Urinary bladder (tissue), 4 donors: ENCODE measurements around the gene HACD3. TPM values are rescaled to one million over a fixed set of nuclear protein-coding genes. Genes with fewer than 3 reads are reported as not detected.
"Not testable (repeated sequence)": the region's sequence is repeated elsewhere in the genome, so short reads cannot be mapped to it uniquely, and the experiment has no call there.

Experiments
- DNase-seq: peaks from one replicate; pipeline ENCODE4 v3.0.0-alpha.2; 2015; ENCODE audit errors: extremely low spot score
- H3K27ac ChIP-seq: one replicate; pipeline ENCODE4 v1.5.1; 2013; ENCODE audit warnings: low read depth, mild to moderate bottlenecking, moderate library complexity
- H3K36me3 ChIP-seq: one replicate; pipeline ENCODE4 v1.6.1; 2013; ENCODE audit warnings: mild to moderate bottlenecking, moderate library complexity; ENCODE audit not compliant: insufficient read depth
- H3K4me1 ChIP-seq: one replicate; pipeline ENCODE4 v1.6.1; 2013; ENCODE audit warnings: mild to moderate bottlenecking, moderate library complexity; ENCODE audit not compliant: insufficient read depth
- H3K4me3 ChIP-seq: one replicate; pipeline ENCODE4 v1.5.1; 2013; ENCODE audit warnings: low read depth, low read length
- WGBS: extraction: QIAGEN DNeasy Blood & Tissue Kit; methylation state at CpG from one replicate; pipeline ENCODE4 v1.1.7; 2013; 5-methylcytosine and 5-hydroxymethylcytosine counted together
- polyA plus RNA-seq: library from polyadenylated mRNA; stranded (reverse); fragments of 200-250 nt; gene quantifications from one replicate; pipeline ENCODE4 v1.2.3, GENCODE V29; 2013
- total RNA-seq: library from RNA; depleted of rRNA; stranded (reverse); fragments of >200 nt; gene quantifications from one replicate; pipeline ENCODE4 v1.2.3, GENCODE V29; 2014
- donor health status: healthy with polysubstance abuse.
- donor health status: healthy.

Gene HACD3
- total and polyA plus RNA-seq, 2 donors: 37.4 to 141 TPM

- Histone ChIP-seq H3K27ac (no peak overlapping the region), H3K4me1 (peaks cover 3% of the 10 kb centered on the region), H3K4me3 (peak overlapping the region; percentile 90), H3K36me3 (no peaks in the 10 kb centered on the region)
- 31% methylated on average over 13 of the region's 13 CpGs for WGBS
- no peak for DNase-seq
Observed at GRCh38 chr15:65529762-65530317, 423 bp upstream of the HACD3 start.

DNA sequence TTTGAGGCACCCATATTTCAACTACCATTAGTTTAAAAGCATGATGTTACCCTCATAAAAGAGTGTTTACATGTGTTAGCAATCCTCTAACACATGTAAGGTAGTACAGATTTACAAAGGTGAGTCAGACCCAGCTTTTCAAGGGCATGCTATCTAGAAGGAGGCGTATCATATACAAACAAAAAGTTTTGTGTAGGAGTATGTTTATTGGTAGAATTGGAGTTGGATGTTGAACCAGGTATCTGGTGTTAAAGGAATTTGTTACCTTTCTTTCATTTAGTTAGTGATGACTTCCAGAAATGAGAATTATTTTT is 2.4 kb downstream of the HACD3 start:
- Histone ChIP-seq H3K36me3 (no peaks in the 10 kb centered on the region), H3K27ac (no peak overlapping the region), H3K4me1 (peaks cover 3% of the 10 kb centered on the region), H3K4me3 (no peak overlapping the region)
- WGBS: 26% methylated on average over 1 of the region's 1 CpG
- no peak for DNase-seq

GRCh38 chr15:65533057-65533756 is 2.9 kb downstream of the HACD3 start:
- no peak overlapping the region for H3K4me3 ChIP-seq
- peak overlapping the region; percentile 67 for H3K27ac ChIP-seq
- peaks cover 3% of the 10 kb centered on the region for H3K4me1 ChIP-seq
- H3K36me3 ChIP-seq: no peaks in the 10 kb centered on the region
- no peak for DNase-seq
- 48% methylated on average over 5 of the region's 5 CpGs for WGBS

DNA sequence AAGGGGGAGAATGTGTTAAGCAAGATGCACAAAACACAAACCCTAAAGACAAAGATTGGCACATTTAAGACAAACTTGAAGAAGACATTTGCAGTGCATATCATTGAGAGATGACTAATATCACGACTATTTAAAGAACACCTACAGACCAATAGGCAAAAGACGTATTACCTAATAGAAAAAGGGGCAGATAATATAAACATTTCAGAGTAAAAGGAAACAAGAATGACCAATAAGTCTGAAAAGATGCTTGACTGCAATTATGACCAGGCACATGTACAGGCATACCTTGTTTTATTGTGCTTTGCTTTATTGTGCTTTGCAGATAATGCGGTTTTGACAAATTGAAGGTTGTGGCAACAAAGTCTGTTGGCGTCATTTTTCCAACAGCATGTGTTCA is 4.9 kb downstream of the HACD3 start:
- Histone ChIP-seq H3K4me3 (no peak overlapping the region), H3K27ac (no peak overlapping the region), H3K4me1 (peaks cover 3% of the 10 kb centered on the region), H3K36me3 (no peaks in the 10 kb centered on the region)
- no peak for DNase-seq
- WGBS: 89% methylated on average over 4 of the region's 4 CpGs

DNA sequence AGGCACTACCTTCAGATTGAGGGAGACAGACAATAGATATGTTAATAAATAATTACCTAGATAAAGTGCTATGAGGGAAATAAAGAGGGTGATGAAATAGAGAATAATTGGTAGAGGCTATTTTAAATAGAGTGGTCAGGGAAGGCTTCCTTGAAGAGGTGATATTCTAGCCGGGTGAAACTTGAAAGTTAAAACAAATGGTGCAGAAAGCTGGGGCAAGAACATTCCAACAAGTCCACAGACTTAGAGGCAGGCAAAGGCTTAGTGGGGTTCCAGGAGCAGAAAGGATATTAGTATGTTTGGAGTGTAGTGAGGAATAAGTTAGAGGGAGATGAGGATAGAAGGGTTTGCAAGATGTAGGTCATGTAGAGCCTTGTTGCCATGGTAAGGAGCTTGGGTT is 10.1 kb downstream of the HACD3 start:
- Histone ChIP-seq H3K36me3 (no peaks in the 10 kb centered on the region), H3K4me1 (no peaks in the 10 kb centered on the region), H3K27ac (no peak overlapping the region), H3K4me3 (no peak overlapping the region)
- DNase-seq: no peak
- 93% methylated on average over 1 of the region's 1 CpG for WGBS

GRCh38 chr15:65541231-65541820 is 11.1 kb downstream of the HACD3 start:
- H3K4me3 ChIP-seq: no peak overlapping the region
- no peak overlapping the region for H3K27ac ChIP-seq
- no peaks in the 10 kb centered on the region for H3K36me3 ChIP-seq
- H3K4me1 ChIP-seq: no peaks in the 10 kb centered on the region
- WGBS: 88% methylated on average over 3 of the region's 3 CpGs
- DNase-seq: no peak

GRCh38 chr15:65547841-65548240 is 17.6 kb downstream of the HACD3 start:
- Histone ChIP-seq H3K4me3 (no peak overlapping the region), H3K4me1 (no peaks in the 10 kb centered on the region), H3K36me3 (no peaks in the 10 kb centered on the region), H3K27ac (no peak overlapping the region)
- DNase-seq: no peak

- not testable (repeated sequence) for H3K27ac ChIP-seq, DNase-seq, H3K4me1 ChIP-seq, H3K4me3 ChIP-seq, H3K36me3 ChIP-seq
- 95% methylated on average over 9 of the region's 9 CpGs for WGBS
Observed at GRCh38 chr15:65549288-65549687, 19.0 kb downstream of the HACD3 start.

DNA sequence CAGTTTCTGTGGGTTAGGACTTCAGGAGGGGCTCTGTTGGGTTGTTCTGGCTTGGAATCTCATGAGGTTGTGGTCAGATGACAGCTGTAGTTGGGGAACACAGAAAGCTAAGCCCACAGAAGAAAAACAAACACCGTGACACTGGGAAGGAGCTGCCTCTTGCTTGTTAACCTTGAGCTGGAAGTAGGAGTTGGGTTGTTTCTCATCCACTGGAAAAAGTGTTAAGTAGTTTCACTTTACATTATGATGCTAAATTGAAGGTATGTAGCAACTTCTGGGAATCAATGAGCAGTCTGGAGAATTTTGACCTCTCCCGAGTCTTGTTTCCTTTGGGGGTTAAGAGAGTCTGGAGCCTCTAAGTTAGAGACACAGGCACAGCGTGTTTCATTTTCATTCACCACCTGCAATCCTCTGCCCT is 20.4 kb downstream of the HACD3 start:
- no peaks in the 10 kb centered on the region for H3K4me1 ChIP-seq

DNA sequence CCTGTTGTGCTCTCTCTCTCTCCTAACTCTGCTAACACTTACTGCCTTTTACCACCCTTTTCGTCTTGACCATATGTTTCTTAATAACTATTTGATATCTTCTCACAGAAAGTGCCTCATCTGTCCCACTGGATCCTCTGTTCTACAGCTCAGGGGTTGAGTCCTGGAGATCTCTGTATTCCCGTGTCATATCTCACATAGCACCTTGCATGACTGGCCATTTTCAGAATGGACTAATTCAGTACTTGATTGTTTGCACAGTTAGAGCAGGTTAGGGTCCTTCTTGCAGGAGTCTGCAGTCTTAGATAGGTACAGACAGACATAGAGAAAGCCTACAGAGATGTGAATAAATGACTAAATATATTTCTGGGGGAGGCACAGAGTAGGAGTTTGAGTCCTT is 20.9 kb downstream of the HACD3 start:
- Histone ChIP-seq H3K36me3 (no peaks in the 10 kb centered on the region), H3K4me3 (no peak overlapping the region), H3K4me1 (no peaks in the 10 kb centered on the region), H3K27ac (no peak overlapping the region)
- WGBS: 78% methylated on average over 2 of the region's 2 CpGs
- DNase-seq: no peak

More for the DNA sequence above, 20.4 kb downstream of the HACD3 start:
- no peak for DNase-seq
- H3K4me3 ChIP-seq: no peak overlapping the region
- 63% methylated on average over 3 of the region's 3 CpGs for WGBS
- H3K36me3 ChIP-seq: no peaks in the 10 kb centered on the region
- H3K27ac ChIP-seq: no peak overlapping the region

DNA sequence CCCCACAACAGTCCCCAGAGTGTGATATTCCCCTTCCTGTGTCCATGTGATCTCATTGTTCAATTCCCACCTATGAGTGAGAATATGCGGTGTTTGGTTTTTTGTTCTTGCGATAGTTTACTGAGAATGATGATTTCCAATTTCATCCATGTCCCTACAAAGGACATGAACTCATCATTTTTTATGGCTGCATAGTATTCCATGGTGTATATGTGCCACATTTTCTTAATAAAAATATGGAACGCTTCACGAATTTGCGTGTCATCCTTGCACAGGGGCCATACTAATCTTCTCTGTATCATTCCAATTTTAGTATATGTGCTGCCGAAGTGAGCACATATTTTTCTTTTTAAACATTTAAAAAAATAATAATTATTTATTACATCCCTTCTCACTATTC is 22.6 kb downstream of the HACD3 start:
- not testable (repeated sequence) for H3K4me3 ChIP-seq, DNase-seq, H3K4me1 ChIP-seq, H3K36me3 ChIP-seq, H3K27ac ChIP-seq
- 97% methylated on average over 4 of the region's 6 CpGs for WGBS

GRCh38 chr15:65553691-65554090 is 23.4 kb downstream of the HACD3 start:
- H3K27ac ChIP-seq: no peak overlapping the region
- no peak for DNase-seq
- H3K4me3 ChIP-seq: no peak overlapping the region
- no peaks in the 10 kb centered on the region for H3K4me1 ChIP-seq
- 95% methylated on average over 3 of the region's 3 CpGs for WGBS
- peaks cover 4% of the 10 kb centered on the region for H3K36me3 ChIP-seq

GRCh38 chr15:65556622-65557021 is 26.4 kb downstream of the HACD3 start:
- DNase-seq: no peak
- no peak overlapping the region for H3K27ac ChIP-seq
- H3K4me1 ChIP-seq: no peaks in the 10 kb centered on the region
- no peak overlapping the region for H3K4me3 ChIP-seq
- 93% methylated on average over 7 of the region's 7 CpGs for WGBS
- H3K36me3 ChIP-seq: peaks cover 7% of the 10 kb centered on the region

- Histone ChIP-seq H3K4me3 (no peak overlapping the region), H3K4me1 (no peaks in the 10 kb centered on the region), H3K27ac (no peak overlapping the region), H3K36me3 (peaks cover 7% of the 10 kb centered on the region)
- WGBS: 88% methylated on average over 5 of the region's 5 CpGs
- DNase-seq: no peak
Observed at GRCh38 chr15:65558336-65558735, 28.1 kb downstream of the HACD3 start.
